H1 (cell line): ENCODE results near the gene CXCR3.

ENCODE experiments used
- CBX8 ChIP-seq: fragments of 300-800, 300-1000 bp; sonication (generic); IDR thresholded peaks from 2 replicates; pipeline ENCODE4 v1.7.1; 2016; ENCODE audit warnings: low read depth, low read length, borderline replicate concordance
- CREB1 ChIP-seq: IDR thresholded peaks from 2 replicates; pipeline ENCODE4 v1.6.1; 2012; ENCODE audit warnings: inconsistent platforms
- CTCF ChIP-seq, 3 experiments: IDR thresholded peaks; 1 replicate in 2 of 3; 2 replicates in 1 of 3; pipeline versions ENCODE4 v1.5.1 to v1.6.1; 2011; ENCODE audit warnings: low read length in 3 of 3, mild to moderate bottlenecking in 3 of 3, inconsistent platforms in 2 of 3, low read depth in 1 of 3, moderate library complexity in 1 of 3; ENCODE audit not compliant: insufficient read depth in 1 of 3; ENCODE audit errors: control extremely low read depth in 1 of 3
- EZH2 ChIP-seq: fragments of 200-600 bp; sonication (generic); IDR thresholded peaks from 2 replicates; pipeline ENCODE4 v1.7.1; 2012; ENCODE audit warnings: low read depth, mild to moderate bottlenecking, moderate library complexity, low read length, inconsistent platforms; ENCODE audit not compliant: severe bottlenecking
- POLR2A ChIP-seq, 2 experiments: IDR thresholded peaks; 1 replicate in 1 of 2; 2 replicates in 1 of 2; pipeline ENCODE4 v1.6.1; 2011; ENCODE audit warnings: low read depth in 2 of 2, low read length in 2 of 2, mild to moderate bottlenecking in 2 of 2; ENCODE audit errors: control extremely low read depth in 1 of 2
- POLR2AphosphoS5 ChIP-seq: IDR thresholded peaks from 2 replicates; pipeline ENCODE4 v1.6.1; 2011; ENCODE audit warnings: low read depth, low read length
- SIN3A ChIP-seq, 2 experiments: IDR thresholded peaks in 1 of 2; conservative IDR thresholded peaks in 1 of 2; 2 replicates each; pipeline ENCODE4 v1.6.1; 2011 to 2012; ENCODE audit warnings: low read length in 2 of 2, improper control_type of control experiment in 1 of 2, low read depth in 1 of 2, mild to moderate bottlenecking in 1 of 2
- TCF12 ChIP-seq: IDR thresholded peaks from 2 replicates; pipeline ENCODE4 v1.6.1; 2011; ENCODE audit warnings: low read depth, mild to moderate bottlenecking, low read length
- ZNF274 ChIP-seq: IDR thresholded peaks from 2 replicates; pipeline ENCODE4 v1.7.0; 2012; ENCODE audit warnings: low read length, borderline replicate concordance; ENCODE audit errors: extremely low read depth
- TF ChIP-seq, protein P1 (sequence below): IDR thresholded peaks from 2 replicates; pipeline ENCODE4 v1.6.1; 2012; ENCODE audit warnings: inconsistent platforms

- TF ChIP-seq EZH2: no peak
- TF ChIP-seq, protein P1, sequence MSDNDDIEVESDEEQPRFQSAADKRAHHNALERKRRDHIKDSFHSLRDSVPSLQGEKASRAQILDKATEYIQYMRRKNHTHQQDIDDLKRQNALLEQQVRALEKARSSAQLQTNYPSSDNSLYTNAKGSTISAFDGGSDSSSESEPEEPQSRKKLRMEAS: no peak
- TF ChIP-seq CTCF (IDR thresholded peaks at IDR 0.05; ENCODE audit: control extremely low read depth in 1 of 3, insufficient read depth in 1 of 3, low read depth in 1 of 3, low read length in 3 of 3): no peak
- no peak for TF ChIP-seq TCF12
- TF ChIP-seq CREB1: no peak
- TF ChIP-seq SIN3A (conservative IDR thresholded peaks at IDR 0.05 in 1 of 2, IDR thresholded peaks at IDR 0.05 in 1 of 2; ENCODE audit: low read depth in 1 of 2, low read length in 2 of 2): no peak
- no peak for TF ChIP-seq POLR2A (IDR thresholded peaks at IDR 0.05; ENCODE audit: control extremely low read depth in 1 of 2, low read depth in 2 of 2, low read length in 2 of 2)
- TF ChIP-seq ZNF274: no peak
- TF ChIP-seq CBX8: no peak
- TF ChIP-seq POLR2AphosphoS5: no peak
Observed at GRCh38 chrX:71604796-71605568, 13.3 kb downstream of the CXCR3 start.
